GM18526 (cell line): ENCODE measurements around the gene CMSS1.

Experiments used
- POLR2A ChIP-seq: IDR thresholded peaks from 3 replicates; pipeline ENCODE4 v1.6.1; 2011; ENCODE audit not compliant: insufficient read length; ENCODE audit errors: extremely low read depth

Gene CMSS1

GRCh38 chr3:99799422-99799821 lies 18.2 kb upstream of the CMSS1 start:
- TF ChIP-seq POLR2A, result no peak

GRCh38 chr3:99803297-99803696 lies 14.4 kb upstream of the CMSS1 start:
- TF ChIP-seq POLR2A, result no peak

- no peak for TF ChIP-seq POLR2A
Observed at GRCh38 chr3:99805160-99805559, 12.5 kb upstream of the CMSS1 start.

GRCh38 chr3:99808163-99808794 lies 9.4 kb upstream of the CMSS1 start:
- TF ChIP-seq POLR2A, result no peak

- TF ChIP-seq POLR2A, result no peak
Observed at GRCh38 chr3:99809565-99809964, 8.1 kb upstream of the CMSS1 start.

- TF ChIP-seq POLR2A, result no peak
Observed at GRCh38 chr3:99810403-99810802, 7.3 kb upstream of the CMSS1 start.

- TF ChIP-seq POLR2A, result no peak
Observed at GRCh38 chr3:99817047-99817436, 620 bp upstream of the CMSS1 start.

GRCh38 chr3:99818818-99819217 lies 1.2 kb downstream of the CMSS1 start:
- no peak for TF ChIP-seq POLR2A

- no peak for TF ChIP-seq POLR2A
Observed at GRCh38 chr3:99823723-99824711, 6.4 kb downstream of the CMSS1 start.

GRCh38 chr3:99825004-99825640 lies 7.5 kb downstream of the CMSS1 start:
- TF ChIP-seq POLR2A, result no peak

- TF ChIP-seq POLR2A, result no peak
Observed at GRCh38 chr3:99829844-99830243, 12.2 kb downstream of the CMSS1 start.

GRCh38 chr3:99833617-99834205 lies 16.0 kb downstream of the CMSS1 start:
- no peak for TF ChIP-seq POLR2A

- no peak for TF ChIP-seq POLR2A
Observed at GRCh38 chr3:99834211-99834957, 16.7 kb downstream of the CMSS1 start.

GRCh38 chr3:99836681-99837080 lies 19.0 kb downstream of the CMSS1 start:
- no peak for TF ChIP-seq POLR2A

GRCh38 chr3:99837715-99838114 lies 20.1 kb downstream of the CMSS1 start:
- TF ChIP-seq POLR2A, result no peak
